Eye (tissue), 1 donor: ENCODE data around the gene ABHD17C.
A peak's percentile ranks its signal among the peaks of the same experiment; 100 is the strongest.

Experiments used
- DNase-seq: peaks from one replicate; pipeline ENCODE4 v3.0.0-alpha.2; 2015

ABHD17C gene

DNA sequence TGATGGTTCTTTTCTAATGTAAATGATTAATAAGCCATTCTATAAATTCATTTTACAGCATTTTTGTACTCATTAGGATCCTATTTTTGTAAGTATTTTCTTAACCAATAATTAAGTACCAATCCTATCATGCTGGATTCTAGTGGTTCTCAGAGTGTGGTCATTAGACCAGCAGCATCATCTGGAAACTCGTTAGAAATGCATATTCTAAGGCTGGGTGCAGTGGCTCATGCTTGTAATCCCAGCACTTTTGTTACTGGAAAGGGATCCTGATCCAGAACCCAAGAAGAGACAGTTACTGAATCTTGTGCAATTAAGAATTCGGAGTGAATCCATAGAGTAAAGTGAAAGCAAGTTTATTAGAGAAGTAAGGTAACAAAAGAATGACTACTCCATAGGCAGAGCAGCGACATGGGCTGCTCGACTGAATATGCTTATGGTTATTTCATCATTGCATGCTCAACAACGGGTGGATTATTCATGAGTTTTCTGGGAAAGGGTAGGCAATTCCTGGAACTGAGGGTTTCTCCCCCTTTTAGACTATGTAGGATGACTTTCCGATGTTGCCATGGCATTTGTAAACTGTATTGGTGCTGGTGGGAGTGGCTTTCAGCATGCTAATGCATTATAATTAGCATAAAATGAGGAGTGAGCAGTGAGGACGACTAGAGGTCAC, 74.2 kb downstream of the ABHD17C start:
- no peak for DNase-seq

- DNase-seq = no peak
Measured at GRCh38 chr15:80769829-80770705, 75.0 kb downstream of the ABHD17C start.

- DNase-seq = peak; percentile 36
Measured at GRCh38 chr15:80773122-80773551, 78.0 kb downstream of the ABHD17C start.

DNA sequence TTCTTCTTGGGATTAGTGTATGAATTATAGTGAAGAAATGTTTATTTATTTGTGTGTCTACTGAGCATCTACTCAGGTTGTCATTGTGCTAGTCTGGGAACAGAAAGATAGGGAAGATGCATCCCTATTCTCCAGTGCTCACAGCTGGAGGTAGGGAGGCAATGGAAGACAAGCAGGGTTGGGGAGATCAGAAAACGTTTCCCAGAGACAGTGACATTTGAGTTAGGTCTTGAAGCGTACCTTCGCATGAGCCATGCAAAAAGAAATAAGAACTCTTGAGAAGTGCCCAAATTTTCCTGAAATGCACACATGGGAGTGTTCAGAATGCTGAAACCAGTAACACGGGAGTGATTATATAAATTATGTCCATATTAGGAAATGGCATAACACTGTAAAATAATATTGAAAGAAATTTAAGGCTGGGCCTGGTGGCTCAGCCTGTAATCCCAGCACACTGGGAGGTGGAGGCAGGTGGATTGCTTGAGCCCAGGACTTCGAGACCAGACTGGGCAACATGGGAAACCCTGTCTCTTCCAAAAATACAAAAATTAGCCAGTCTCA, 78.8 kb downstream of the ABHD17C start:
- no peak for DNase-seq

DNA sequence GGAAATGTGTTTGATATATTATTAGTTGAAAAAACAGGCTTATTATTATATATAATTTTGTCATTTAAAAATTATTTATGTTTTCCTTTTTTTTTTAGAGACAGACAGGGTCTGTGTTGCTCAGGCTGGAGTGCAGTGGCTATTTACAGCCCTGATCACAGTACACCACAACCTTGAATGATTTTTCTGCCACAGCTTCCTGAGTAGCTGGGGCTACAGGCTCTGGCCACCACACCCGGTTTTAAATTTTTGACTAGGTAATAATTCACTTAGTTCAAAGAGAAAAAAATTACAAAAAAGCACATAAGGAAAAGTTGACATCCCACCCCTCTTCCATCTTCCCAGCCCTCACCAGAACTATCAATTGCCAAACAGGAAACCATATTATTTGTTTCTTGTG, 79.4 kb downstream of the ABHD17C start:
- no peak for DNase-seq

- no peak for DNase-seq
Measured at GRCh38 chr15:80775338-80775737, 80.2 kb downstream of the ABHD17C start.

DNA sequence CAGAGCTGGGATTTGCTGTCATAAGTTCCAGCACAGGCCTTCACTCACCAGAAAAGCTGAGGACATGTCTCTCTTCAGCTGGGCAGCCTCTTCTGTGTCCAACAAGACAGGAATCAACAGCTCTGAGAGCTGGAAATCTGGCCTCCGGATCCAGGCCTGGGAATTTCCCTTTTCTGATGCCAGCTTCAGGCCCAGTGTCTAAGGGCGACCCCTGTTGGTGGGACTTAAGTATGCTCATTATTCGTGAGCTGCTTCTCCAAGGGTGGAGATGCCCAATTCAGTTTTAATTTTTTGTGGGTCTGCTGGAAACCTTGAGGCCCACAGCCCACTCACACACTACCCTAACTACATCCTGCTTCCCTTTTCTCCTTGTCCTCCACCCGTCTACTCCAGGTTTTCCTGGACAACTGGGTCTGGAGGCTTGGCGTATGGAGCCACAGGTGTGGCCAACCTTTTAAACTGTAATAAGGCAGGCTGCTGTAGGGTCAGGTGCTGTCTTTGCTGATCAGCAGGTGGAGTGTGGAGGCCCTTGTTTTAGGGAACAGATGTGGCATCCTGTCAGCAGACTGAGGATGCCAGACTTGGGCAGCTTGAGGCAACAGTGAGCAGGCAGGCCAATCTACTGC, 81.4 kb downstream of the ABHD17C start:
- peak; percentile 88 for DNase-seq

DNA sequence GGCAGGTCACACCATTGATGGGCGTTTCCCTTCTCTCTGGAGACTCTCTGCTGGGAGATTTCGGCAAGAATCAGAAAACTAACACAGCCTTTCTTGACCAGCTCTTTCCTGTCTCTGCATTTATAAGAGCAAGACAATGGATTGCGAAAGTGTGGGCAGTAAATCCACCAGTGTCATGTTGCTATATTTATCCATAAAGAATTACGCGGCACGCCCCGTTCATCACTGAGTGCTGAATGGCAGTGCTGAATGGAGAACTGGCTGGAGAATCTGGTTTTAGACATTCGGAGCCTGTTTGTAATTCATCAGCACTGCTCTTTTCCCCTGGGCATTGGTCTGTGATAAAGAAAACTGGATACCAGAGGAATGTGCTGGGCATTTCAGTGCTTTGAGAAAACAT, 82.0 kb downstream of the ABHD17C start:
- no peak for DNase-seq

DNA sequence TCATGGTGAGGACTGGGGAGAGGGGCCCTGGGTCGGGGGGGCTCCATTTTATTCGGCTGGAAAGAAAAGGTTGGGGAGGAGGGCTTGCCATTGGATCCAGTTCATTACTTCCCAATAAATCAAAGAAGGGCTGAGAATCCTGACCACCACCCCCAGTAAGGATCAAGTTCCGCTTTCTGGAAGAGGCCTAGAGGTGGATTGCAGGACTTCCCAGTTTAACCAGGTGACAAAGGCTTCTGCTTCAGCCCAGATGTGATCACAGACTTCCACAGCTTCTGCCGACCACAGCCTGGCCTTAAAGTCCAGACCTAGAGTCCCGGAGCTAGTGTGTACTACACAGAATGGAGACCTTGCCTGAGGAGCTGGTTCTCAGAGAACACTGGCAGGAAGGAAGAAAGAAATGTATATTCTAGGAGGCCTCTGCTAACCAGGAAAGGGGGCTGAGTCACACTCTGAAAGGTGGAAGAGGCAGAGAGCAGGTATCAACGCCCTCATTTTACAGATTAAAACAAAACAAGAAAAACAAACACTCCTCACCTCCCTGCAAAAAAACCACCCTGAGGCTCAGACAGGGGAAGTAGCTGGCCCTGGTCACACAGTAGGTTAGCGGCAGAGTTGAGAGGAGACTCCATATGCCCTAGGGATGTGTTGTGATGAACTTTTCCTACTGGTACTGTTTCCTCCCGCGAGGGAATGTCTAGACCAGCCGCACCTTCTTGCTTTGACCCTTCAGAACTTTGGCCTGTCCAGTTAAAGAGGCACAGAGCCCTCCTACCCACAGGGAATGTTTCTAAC, 82.9 kb downstream of the ABHD17C start:
- DNase-seq = no peak

- DNase-seq = no peak
Measured at GRCh38 chr15:80778621-80778963, 83.5 kb downstream of the ABHD17C start.

GRCh38 chr15:80778964-80779657, 84.0 kb downstream of the ABHD17C start, which contains the start of gene CEMIP:
TSS of gene CEMIP (plus strand) at chr15:80779370. CDS start at chr15:80873880, 94,510 bp downstream.
- DNase-seq = peak; percentile 89

DNA sequence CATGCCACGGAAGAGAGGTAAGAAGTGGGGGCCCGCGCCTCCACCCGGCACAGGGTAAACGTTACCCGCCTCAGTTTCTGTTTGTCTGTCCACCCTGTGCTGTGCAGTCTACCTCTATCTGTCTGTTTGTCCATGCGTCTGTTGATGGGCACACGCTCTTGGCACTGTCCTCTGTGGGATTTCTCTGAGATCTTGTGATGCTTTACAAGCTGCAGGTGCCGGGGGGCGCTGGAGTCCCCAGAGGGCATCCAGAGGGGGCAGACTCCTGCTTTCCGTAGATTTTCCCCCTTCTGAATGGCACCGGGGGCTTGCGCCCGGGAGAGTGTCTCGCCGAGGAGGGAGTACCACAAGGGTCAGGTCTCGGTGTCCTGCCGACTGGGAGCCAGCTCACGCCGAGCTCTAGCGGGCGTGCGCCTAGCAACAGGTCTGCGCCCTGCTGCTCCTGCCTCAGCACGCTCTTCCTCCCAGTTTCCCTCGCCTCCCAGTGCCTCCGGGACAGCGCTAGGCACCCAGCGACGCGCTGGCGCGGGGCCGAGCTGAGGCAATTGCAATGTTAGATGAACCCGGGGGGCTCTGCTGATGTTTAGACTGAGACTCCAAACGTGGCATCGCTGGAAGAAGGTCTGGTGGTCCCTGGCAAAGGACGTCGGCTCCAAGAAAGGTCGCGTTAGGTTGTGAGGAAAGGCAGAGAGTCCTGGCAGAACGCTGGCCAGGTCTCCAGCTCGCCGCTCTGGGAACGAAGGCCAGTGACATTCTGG, 84.7 kb downstream of the ABHD17C start:
- peak; percentile 46 for DNase-seq

DNA sequence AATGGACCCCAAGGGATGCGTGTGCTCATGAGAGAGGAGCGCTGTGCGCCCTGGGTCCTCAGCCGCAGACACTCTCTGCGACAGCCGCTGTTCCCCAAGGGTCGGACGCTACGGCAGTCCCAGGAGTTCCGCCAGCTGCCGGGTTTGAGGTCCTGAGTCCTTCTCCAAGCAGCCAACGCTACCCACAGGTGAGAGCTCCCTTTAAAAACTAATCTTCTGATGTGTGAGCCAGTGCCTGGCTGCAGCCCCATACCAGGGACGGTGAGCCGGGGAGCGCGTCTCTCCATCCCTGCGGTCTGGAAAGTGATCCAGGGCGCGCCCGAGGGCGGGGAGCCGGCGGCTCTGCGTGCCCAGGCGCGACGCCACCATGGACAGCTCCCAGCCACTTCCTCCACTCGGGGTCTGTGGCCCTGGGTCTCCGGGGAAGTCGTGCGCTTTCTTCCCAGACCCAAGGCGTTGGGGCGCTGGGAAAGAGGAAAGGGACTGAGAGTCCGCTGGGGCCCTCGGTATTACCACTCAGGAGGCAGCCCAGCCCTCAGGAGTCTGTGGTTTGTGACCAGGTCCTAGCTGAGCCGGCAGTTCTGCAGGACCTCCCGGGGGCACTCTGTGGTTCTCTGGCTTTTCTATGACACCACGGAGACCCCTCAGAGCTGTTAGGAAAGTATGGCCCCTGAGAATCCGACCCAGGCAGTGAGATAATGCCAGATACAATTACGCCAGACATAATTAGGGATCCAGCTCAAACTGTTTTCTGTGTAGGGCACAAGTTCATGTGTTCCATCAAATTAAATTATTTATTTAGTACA, 85.5 kb downstream of the ABHD17C start:
- DNase-seq = peak; percentile 88

GRCh38 chr15:80783260-80783659, 88.2 kb downstream of the ABHD17C start:
- no peak for DNase-seq

DNA sequence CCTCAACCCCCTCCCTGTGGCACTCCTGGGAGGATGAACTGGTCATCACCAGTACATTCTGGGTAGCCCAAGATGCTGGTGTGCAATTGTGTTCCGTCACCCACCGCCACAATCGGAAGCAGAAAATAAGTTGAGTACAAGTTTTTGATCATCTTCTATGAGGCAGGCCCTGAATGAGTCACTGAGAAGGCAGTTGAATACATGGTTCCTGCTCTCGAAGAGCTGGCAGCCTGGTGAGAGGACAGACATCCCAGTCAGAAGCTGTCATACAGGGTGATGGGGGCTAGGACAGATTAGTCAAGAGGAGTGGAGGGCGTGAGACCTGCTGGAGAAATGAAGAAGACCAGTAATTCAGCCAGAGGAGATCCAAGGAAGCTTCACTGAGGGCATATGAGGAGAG, 90.2 kb downstream of the ABHD17C start:
- DNase-seq = no peak

GRCh38 chr15:80785811-80786354, 90.8 kb downstream of the ABHD17C start:
- no peak for DNase-seq

DNA sequence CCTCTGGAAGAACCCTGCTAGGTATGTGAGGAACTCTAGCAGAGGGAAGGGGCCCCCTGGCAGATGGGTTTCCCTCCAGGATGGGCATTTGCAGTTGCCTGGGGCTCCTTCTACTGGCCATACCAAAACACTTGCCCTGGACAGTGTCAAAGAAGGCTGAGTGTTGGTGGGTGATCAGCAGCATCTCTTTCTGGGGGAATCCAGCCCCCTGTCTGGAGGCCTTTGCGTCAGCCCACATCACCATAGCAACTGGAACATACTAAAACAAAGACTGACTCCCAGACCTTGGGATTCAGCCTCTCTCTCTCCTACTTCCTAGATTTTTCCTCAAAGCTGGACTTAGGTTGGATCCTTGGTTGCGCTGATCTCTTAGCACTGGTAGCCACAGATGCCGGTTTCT, 92.2 kb downstream of the ABHD17C start:
- DNase-seq = peak; percentile 30

DNA sequence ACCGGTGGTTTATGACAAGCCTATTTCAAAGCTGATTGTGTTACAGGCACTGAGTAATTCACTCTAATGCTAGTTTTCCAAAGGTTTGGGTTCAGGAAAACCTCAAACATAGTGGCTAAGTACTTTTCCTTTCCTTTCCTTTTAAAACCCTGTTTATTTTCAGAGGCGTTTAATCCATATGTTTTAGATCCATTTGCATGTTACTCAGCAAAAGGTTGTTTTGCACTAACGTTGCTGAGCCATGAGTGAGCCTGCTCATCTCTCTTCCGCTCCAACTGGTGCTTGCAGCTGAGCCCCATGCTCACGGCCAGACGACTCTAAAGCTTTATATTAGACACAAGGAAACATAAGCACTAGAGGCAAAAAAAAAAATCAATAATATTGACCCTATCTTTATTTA, 93.4 kb downstream of the ABHD17C start:
- DNase-seq = peak; percentile 77

GRCh38 chr15:80789296-80789695, 94.2 kb downstream of the ABHD17C start:
- peak; percentile 8 for DNase-seq

DNA sequence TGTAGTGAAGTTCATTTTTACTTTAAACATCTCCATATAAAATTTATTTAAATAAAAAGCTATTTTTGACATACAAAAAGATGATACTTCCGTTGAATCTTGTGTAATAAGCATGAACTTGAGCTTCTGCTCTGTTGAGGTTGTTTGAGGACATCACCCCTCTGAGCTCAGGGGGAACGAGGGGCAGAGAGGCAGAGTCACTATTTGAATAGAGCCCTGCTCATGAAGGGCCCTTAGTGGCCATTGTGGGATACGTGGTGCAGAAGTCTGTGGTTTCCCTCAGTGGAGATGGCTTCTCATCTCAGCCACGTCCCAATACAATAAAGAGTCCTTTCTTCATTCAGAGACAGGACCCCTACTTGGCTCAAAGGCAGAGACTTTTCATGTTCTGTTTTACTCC, 94.7 kb downstream of the ABHD17C start:
- no peak for DNase-seq
